GM19438 (cell line): ENCODE measurements around the gene POMZP3.
"Not testable (repeated sequence)": the region's sequence is repeated elsewhere in the genome, so short reads cannot be mapped to it uniquely, and the experiment has no call there.

Source experiments
- ATAC-seq: cut with Tn5 transposase; IDR thresholded peaks from one replicate; pipeline ENCODE4 v1.9.1; 2021; ENCODE audit warnings: low read depth; ENCODE audit not compliant: unreplicated experiment

Gene POMZP3

GRCh38 chr7:76591033-76591432 is 36.0 kb downstream of the POMZP3 start:
- ATAC-seq: not testable (repeated sequence)

GRCh38 chr7:76588586-76588985 is 38.5 kb downstream of the POMZP3 start:
- ATAC-seq: not testable (repeated sequence)

- not testable (repeated sequence) for ATAC-seq
Measured at GRCh38 chr7:76586585-76587315, 40.3 kb downstream of the POMZP3 start.

- ATAC-seq: not testable (repeated sequence)
Measured at GRCh38 chr7:76583636-76584281, 43.3 kb downstream of the POMZP3 start.

- ATAC-seq: not testable (repeated sequence)
Measured at GRCh38 chr7:76582848-76583631, 44.0 kb downstream of the POMZP3 start.

GRCh38 chr7:76575919-76576655 is 51.0 kb downstream of the POMZP3 start:
- not testable (repeated sequence) for ATAC-seq

- not testable (repeated sequence) for ATAC-seq
Measured at GRCh38 chr7:76575431-76575830, 51.6 kb downstream of the POMZP3 start.

GRCh38 chr7:76572296-76572695 is 54.8 kb downstream of the POMZP3 start:
- not testable (repeated sequence) for ATAC-seq

- not testable (repeated sequence) for ATAC-seq
Measured at GRCh38 chr7:76570324-76570775, 56.7 kb downstream of the POMZP3 start.

GRCh38 chr7:76568742-76569141 is 58.3 kb downstream of the POMZP3 start:
- ATAC-seq: not testable (repeated sequence)

GRCh38 chr7:76567753-76568152 is 59.3 kb downstream of the POMZP3 start:
- ATAC-seq: not testable (repeated sequence)

- ATAC-seq: not testable (repeated sequence)
Measured at GRCh38 chr7:76567311-76567710, 59.8 kb downstream of the POMZP3 start.

GRCh38 chr7:76565001-76565400 is 62.1 kb downstream of the POMZP3 start:
- ATAC-seq: not testable (repeated sequence)

GRCh38 chr7:76561342-76561741 is 65.7 kb downstream of the POMZP3 start:
- ATAC-seq: not testable (repeated sequence)

GRCh38 chr7:76560157-76560556 is 66.9 kb downstream of the POMZP3 start:
- ATAC-seq: not testable (repeated sequence)
